WTC11 (cell line): ENCODE measurements around the gene RRAGD. TPM values are rescaled to one million over a fixed set of nuclear protein-coding genes. Genes with fewer than 3 reads are reported as not detected.

Experiments used
- ATAC-seq: fragments of 200-7000 bp; cut with Tn5 transposase; 2 replicates; pipeline ENCODE4 v1.10.0; 2021; ENCODE audit warnings: mild to moderate bottlenecking, moderate library complexity
- CTCF ChIA-PET: fragments of 300-600 bp; sonication (Branson Sonifier 250); formaldehyde crosslinking; loops from one replicate; lab custom pipeline; 2021; ENCODE audit warnings: antibody characterized with exemption; lab: Charles Lee
- POLR2A ChIA-PET: fragments of 350-600 bp; sonication (Branson Sonifier 250); formaldehyde crosslinking; loops from one replicate; lab custom pipeline; 2021; ENCODE audit warnings: antibody characterized with exemption; lab: Charles Lee
- DNase-seq: peaks from one replicate; pipeline ENCODE4 v3.0.0; 2021; ENCODE audit warnings: low spot score
- H3K27ac Mint-ChIP-seq: 2 replicates; pipeline ENCODE4 v1.8.0; 2021; ENCODE audit warnings: mixed read lengths
- H3K27me3 Mint-ChIP-seq: 2 replicates; pipeline ENCODE4 v1.8.0; 2021; ENCODE audit warnings: low read depth, mild to moderate bottlenecking, moderate library complexity, mixed read lengths
- H3K36me3 Mint-ChIP-seq: 2 replicates; pipeline ENCODE4 v1.8.0; 2021; ENCODE audit warnings: mixed read lengths
- H3K4me1 Mint-ChIP-seq: 2 replicates; pipeline ENCODE4 v1.8.0; 2022; ENCODE audit warnings: mixed read lengths
- H3K4me3 Mint-ChIP-seq: 2 replicates; pipeline ENCODE4 v1.8.0; 2021; ENCODE audit warnings: mild to moderate bottlenecking, moderate library complexity, mixed read lengths
- H3K9me3 Mint-ChIP-seq: 2 replicates; pipeline ENCODE4 v1.8.0; 2021; ENCODE audit warnings: mixed read lengths
- ARID4B ChIP-seq: sonication (generic); formaldehyde crosslinking; IDR thresholded peaks from 2 replicates; pipeline ENCODE4 v1.8.0; 2023; ENCODE audit warnings: missing genetic modification reagents, mild to moderate bottlenecking, borderline replicate concordance
- CDX4 ChIP-seq: fragments of 250-450 bp; sonication (Bioruptor Pico); IDR thresholded peaks from 2 replicates; pipeline ENCODE4 v1.9.0; 2021; ENCODE audit warnings: moderate library complexity, mild to moderate bottlenecking, inconsistent platforms, borderline replicate concordance
- CREB1 ChIP-seq: sonication (generic); formaldehyde crosslinking; IDR thresholded peaks from 2 replicates; pipeline ENCODE4 v1.8.0; 2023; ENCODE audit warnings: mild to moderate bottlenecking, missing genetic modification reagents
- ERG ChIP-seq: fragments of 250-450 bp; sonication (Bioruptor Pico); IDR thresholded peaks from 2 replicates; pipeline ENCODE4 v1.8.0; 2021; ENCODE audit warnings: mild to moderate bottlenecking
- FOXJ3 ChIP-seq: sonication (generic); formaldehyde crosslinking; IDR thresholded peaks from 2 replicates; pipeline ENCODE4 v1.9.0; 2021; ENCODE audit warnings: missing genetic modification reagents, mild to moderate bottlenecking, borderline replicate concordance
- GTF2I ChIP-seq: fragments of 250-450 bp; sonication (Bioruptor Pico); conservative IDR thresholded peaks from 2 replicates; pipeline ENCODE4 v1.4.0; 2021; ENCODE audit warnings: mild to moderate bottlenecking
- NR2C2 ChIP-seq: sonication (generic); formaldehyde crosslinking; IDR thresholded peaks from 2 replicates; pipeline ENCODE4 v1.8.0; 2022; ENCODE audit warnings: mild to moderate bottlenecking, missing genetic modification reagents
- TEAD1 ChIP-seq: sonication (generic); formaldehyde crosslinking; IDR thresholded peaks from 2 replicates; pipeline ENCODE4 v1.8.0; 2022; ENCODE audit warnings: mild to moderate bottlenecking, missing genetic modification reagents
- ZBTB43 ChIP-seq: sonication (generic); formaldehyde crosslinking; IDR thresholded peaks from 2 replicates; pipeline ENCODE4 v1.8.1; 2023; ENCODE audit warnings: mild to moderate bottlenecking, missing genetic modification reagents
- ZNF416 ChIP-seq: fragments of 250-450 bp; sonication (Bioruptor Pico); IDR thresholded peaks from 2 replicates; pipeline ENCODE4 v1.9.0; 2021; ENCODE audit warnings: mild to moderate bottlenecking, inconsistent platforms
- total RNA-seq: library from RNA; stranded (reverse); gene quantifications from 3 replicates; pipeline ENCODE4 v1.2.3, GENCODE V29; 2021
- TF ChIP-seq, protein P1 (sequence below): fragments of 250-450 bp; sonication (Bioruptor Pico); IDR thresholded peaks from 2 replicates; pipeline ENCODE4 v1.9.0; 2021; ENCODE audit warnings: mild to moderate bottlenecking
- TF ChIP-seq, protein P2 (sequence below): sonication (generic); formaldehyde crosslinking; IDR thresholded peaks from 2 replicates; pipeline ENCODE4 v1.8.1; 2022; ENCODE audit warnings: low read depth, mild to moderate bottlenecking, moderate library complexity, missing genetic modification reagents, borderline replicate concordance
- TF ChIP-seq, protein P3 (sequence below): sonication (generic); formaldehyde crosslinking; IDR thresholded peaks from 2 replicates; pipeline ENCODE4 v1.8.0; 2022; ENCODE audit warnings: mild to moderate bottlenecking, missing genetic modification reagents

Gene RRAGD
- total RNA-seq, 1 experiment from 2014 or later = 25.4 TPM

- Mint-ChIP-seq H3K4me1 (peaks cover 25% of the 10 kb centered on the region), H3K36me3 (peaks cover 38% of the 10 kb centered on the region), H3K27me3 (peaks cover 12% of the 10 kb centered on the region; the same call in 1 of the 2 replicates), H3K27ac (no peak overlapping the region), H3K9me3 (peaks cover 49% of the 10 kb centered on the region), H3K4me3 (no peak overlapping the region)
- ChIA-PET POLR2A (no interaction called here), CTCF (interaction anchor here (0.8 to 2.0 kb wide), 2 partner anchors 9 to 10 kb away, joined by 3 to 6 read pairs; no protein-coding TSS in a partner anchor)
- DNase-seq (no peak), ATAC-seq (no peak)
- TF ChIP-seq ZNF416 (CRISPR knock-in tag) = no peak
- TF ChIP-seq, protein P1, sequence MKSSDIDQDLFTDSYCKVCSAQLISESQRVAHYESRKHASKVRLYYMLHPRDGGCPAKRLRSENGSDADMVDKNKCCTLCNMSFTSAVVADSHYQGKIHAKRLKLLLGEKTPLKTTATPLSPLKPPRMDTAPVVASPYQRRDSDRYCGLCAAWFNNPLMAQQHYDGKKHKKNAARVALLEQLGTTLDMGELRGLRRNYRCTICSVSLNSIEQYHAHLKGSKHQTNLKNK (CRISPR knock-in tag) = no peak
- TF ChIP-seq CREB1 (CRISPR knock-in tag) = no peak
- TF ChIP-seq, protein P2, sequence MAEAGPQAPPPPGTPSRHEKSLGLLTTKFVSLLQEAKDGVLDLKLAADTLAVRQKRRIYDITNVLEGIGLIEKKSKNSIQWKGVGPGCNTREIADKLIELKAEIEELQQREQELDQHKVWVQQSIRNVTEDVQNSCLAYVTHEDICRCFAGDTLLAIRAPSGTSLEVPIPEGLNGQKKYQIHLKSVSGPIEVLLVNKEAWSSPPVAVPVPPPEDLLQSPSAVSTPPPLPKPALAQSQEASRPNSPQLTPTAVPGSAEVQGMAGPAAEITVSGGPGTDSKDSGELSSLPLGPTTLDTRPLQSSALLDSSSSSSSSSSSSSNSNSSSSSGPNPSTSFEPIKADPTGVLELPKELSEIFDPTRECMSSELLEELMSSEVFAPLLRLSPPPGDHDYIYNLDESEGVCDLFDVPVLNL = no peak
- TF ChIP-seq NR2C2 = no peak
- TF ChIP-seq FOXJ3 (CRISPR knock-in tag) = no peak
- no peak for TF ChIP-seq TEAD1 (CRISPR knock-in tag)
- no peak for TF ChIP-seq CDX4 (CRISPR knock-in tag)
- TF ChIP-seq, protein P3, sequence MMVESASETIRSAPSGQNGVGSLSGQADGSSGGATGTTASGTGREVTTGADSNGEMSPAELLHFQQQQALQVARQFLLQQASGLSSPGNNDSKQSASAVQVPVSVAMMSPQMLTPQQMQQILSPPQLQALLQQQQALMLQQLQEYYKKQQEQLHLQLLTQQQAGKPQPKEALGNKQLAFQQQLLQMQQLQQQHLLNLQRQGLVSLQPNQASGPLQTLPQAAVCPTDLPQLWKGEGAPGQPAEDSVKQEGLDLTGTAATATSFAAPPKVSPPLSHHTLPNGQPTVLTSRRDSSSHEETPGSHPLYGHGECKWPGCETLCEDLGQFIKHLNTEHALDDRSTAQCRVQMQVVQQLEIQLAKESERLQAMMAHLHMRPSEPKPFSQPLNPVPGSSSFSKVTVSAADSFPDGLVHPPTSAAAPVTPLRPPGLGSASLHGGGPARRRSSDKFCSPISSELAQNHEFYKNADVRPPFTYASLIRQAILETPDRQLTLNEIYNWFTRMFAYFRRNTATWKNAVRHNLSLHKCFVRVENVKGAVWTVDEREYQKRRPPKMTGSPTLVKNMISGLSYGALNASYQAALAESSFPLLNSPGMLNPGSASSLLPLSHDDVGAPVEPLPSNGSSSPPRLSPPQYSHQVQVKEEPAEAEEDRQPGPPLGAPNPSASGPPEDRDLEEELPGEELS (CRISPR knock-in tag) = no peak
- TF ChIP-seq ARID4B (CRISPR knock-in tag) = no peak
- TF ChIP-seq ERG (CRISPR knock-in tag) = no peak
These were observed 90.7 kb downstream of the RRAGD start for GRCh38 chr6:89321131-89321970.

GRCh38 chr6:89320012-89320559 is 92.0 kb downstream of the RRAGD start:
- DNase-seq = no peak
- Mint-ChIP-seq H3K4me3 (no peak overlapping the region), H3K36me3 (peaks cover 38% of the 10 kb centered on the region), H3K27me3 (peaks cover 12% of the 10 kb centered on the region; the same call in 1 of the 2 replicates), H3K27ac (no peak overlapping the region), H3K4me1 (peaks cover 25% of the 10 kb centered on the region), H3K9me3 (peaks cover 49% of the 10 kb centered on the region)
- no peak for ATAC-seq
- peak; percentile 88 for TF ChIP-seq GTF2I (CRISPR knock-in tag)
- TF ChIP-seq, protein P1 (CRISPR knock-in tag) = no peak
- no peak for TF ChIP-seq ZBTB43
- ChIA-PET POLR2A (no interaction called here), CTCF (interaction anchor here (2.0 kb wide), 1 partner anchor 8 kb away, joined by 6 read pairs; no protein-coding TSS in a partner anchor)
